HG02798 (cell line): ENCODE measurements around the gene DENND4B.

ENCODE experiments used
- ATAC-seq: cut with Tn5 transposase; IDR thresholded peaks from one replicate; pipeline ENCODE4 v1.9.1; 2021; ENCODE audit warnings: mild to moderate bottlenecking; ENCODE audit not compliant: unreplicated experiment, poor library complexity

Gene DENND4B

DNA sequence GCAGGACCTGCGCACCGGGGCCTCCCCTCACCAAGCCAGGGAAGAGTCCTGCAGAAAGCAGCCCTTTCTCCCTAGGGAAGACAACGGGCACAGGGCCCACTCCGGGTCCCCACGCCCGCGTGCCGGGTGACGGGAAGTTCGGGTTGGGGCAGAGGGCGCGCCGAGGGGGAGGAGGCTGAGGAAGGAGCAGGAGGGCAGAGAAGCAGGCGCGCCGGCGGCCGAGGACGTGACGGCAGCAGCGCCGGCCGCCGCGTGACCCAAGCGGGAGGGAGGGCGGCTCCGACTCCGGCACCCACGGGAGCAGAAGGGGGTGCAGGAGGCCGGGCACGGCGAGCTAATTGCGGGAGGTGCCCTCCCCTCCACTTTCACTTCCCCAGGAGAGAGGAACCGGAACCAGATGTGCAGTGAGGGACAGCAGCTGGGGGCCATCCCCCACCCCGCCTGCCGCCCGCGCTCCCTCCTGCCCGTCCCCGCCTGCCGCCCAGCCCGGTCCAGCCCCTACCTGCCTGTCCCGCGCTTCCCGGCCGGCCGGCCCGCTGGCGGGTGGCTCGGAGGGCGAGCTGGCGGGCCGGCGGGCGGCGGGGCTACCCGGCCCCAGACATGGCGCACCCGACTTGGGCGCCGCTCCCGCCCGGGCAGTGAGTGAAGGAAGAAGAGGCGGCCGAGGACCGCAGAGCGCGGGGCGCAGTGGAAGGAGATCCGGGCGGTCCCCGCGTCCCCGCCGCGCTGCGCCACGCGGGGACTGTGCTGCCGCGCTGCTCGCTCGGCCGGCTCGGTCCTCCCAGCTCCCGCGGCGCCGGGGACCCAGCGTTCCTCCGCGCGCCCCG lies 510 bp downstream of the DENND4B start:
- peak; percentile 77 for ATAC-seq

DNA sequence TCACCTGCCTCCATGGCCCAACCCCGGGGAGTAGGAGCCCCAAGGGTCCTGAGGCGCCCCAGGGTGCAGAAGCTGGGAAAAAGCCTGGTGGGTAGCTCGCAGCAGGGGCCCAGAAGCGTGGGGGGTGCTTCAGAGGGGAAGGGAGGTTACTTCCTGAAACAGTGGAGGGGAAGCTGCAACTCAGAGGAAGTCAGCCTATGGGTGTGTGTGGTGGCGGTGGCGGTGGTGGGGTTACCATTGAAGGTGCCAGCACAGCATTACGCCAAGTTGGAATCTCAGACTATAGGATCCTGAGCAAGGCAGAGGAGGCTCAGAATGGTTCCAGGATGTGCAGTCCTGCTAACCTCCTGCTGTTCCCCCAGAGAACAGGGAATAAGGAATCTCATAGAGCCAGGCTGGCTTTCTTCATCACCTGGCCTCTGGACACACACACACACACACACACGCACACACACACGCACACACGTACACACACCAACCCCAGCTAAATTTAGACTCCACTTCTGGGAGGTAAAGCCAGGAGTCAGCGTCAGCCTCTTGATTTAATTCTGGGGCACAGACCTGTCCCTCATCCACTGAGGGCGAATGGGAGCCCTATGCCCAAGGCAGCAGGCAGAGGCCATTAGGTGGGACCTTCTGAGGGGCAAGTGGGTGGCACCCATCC lies 1.3 kb downstream of the DENND4B start:
- no peak for ATAC-seq

DNA sequence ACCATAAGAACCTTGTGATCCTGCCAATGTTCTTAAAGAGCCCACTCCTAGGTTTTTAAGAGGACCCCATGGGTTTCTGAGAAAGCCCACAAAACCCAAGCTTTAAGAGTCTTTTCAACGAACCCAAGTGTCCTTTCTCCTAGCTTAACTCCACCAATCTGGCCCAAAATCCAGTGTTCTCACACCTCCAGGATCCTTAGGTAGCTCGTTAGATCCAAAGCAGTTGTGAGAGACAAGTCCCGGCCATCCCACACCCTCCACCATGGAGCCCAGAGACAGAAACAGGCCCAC lies 1.7 kb downstream of the DENND4B start:
- no peak for ATAC-seq

DNA sequence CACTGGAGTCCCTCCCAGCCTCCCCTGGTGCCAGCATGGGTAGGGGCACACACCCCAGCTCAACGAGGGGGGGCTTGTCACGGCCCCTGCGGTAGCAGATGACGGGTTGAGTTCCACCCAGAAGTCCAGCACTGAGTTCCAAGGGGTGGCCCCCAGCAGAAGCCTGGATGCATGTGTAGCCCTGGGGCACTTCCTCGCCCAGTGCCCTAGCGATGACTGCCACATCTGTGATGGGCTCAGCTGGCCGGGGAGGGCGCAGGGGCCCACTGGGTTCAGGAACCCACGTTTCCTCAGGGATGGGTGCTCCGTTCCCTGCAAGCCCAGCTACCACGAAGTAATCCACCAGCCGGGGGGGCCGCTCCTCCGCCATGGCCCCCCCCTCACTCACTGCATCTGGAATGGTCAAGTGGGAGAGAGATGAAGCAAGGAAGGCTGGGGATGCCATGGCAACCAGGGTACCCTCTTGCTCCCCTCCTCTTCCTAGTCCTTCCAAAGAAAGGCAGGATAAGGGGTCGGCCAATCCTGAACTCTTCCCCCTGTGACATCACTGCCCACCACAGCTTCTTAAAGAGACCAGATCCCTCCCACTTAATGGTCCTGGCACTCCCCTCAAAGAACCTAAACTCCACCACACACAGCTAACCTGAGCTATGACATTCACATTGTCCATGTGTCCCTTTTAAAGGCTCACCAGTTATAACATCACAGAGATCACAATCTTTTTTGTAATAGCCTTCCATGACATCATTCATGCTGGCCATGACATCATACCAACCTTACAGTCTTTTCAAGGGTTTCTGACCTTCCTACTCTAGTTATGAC lies 2.3 kb downstream of the DENND4B start:
- no peak for ATAC-seq

DNA sequence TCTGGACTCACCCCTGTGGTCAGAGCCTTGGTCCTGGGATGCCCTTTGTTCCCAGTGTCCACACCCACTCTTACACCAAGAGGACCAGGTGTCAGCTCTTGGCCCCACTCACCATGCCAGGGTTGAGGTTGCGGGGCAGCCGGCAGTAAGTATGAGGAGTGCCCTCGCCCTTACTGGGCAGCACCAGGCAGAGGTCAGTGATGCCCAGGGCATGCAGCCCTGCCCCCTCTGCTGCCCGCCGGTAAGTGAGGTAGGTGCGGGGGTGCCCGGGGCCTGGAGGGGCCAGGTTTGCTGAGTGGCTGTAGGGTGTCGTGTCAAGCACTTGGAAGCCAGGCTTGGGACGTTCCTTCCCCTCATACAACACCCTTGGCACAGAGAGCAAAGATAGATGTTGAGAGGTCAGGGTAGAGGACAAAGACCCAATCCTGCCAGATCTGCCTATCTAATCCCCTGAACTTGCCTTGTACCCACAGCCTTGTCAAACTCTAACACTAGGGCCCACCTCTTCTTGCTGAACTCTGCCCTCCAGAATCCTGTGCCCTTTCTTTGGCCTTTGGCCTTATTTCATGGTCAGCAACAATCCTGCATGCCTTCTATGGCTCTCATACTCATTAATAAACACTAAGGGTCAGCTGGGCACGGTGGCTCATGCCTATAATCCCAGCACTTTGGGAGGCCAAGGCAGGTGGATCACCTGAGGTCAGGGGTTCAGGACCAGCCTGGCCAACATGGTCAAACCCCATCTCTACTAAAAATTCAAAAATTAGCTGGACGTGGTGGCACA lies 3.6 kb downstream of the DENND4B start:
- no peak for ATAC-seq

DNA sequence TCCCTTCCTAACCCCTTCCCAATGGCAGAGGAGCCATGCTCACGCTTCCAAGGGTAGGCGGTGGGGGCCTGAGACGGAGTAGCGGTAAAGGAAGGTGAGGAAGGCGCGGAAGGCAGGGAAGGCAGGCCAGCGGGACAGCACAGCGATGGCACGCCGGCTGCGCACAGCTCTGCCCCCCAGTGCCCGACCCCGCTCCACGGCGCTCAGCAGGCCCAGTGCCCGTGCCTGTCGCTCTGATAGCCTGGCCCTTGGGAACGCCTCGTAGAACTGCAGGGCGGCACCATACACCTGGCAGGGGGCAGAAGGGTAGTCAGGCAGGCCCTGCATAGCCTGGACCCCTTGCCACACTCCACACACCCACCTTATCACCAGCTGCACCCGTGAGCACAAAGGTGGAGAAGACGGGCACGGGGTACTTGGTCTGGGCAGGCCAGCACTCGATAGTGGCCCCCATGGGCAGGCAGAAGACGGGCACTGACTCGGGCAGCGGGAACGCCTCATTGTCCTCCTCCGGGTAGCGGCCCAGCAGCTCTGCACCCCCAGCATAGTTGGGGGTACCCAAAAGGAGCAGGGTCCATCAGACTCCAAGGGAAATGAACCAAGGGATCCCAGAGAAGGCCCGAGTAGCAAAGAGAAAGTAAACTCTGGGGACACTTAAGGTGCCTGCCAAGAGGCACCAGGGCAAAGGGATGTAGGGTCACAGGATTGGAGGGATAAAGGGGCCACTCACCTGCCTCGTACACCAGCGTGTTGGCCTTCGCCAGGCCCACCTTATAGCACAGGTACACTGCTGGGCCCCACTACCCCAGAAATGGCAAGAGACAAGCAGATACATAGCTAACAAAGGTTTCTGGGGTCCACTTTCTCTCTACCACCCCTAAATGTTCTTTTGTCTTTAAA lies 4.4 kb downstream of the DENND4B start:
- no peak for ATAC-seq

DNA sequence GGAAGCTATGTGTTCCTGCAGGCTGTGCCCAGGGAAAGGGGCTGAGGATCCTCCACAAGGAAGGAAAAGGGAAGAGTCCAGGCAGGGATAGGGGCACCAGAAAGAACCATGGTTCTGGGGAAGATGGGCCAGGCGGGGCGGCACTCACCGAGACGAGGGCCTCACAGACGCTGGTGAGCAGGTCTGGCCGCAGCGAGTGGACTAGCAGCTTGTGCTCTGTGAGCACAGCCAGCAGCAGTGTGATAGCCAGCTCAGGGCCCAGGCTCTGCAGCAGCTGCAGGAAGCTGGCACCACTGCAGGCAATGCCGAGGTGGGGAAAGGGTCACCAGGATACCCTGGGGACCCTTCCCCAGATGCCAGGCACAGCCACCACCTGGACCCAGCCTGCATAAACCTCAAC lies 5.8 kb downstream of the DENND4B start:
- no peak for ATAC-seq

DNA sequence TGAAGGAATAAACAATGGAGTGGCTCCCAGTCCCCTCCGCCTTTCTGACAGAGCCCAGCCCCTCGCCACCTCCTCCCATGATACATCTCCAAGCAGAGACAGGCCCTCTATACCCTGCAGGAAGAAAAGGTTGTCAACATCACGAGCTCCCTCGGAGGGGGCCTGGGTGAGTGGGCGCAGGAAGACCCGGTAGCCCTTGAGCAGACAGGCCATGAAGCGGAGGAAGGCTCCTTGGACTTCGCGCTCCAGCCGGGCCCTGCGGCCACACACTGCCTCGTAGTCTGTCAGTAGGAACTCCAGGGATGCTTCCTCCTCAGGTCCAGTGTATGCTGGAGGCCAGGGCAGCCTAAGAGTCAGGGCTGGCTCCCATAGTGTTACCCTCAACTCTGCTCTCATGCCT lies 7.0 kb downstream of the DENND4B start:
- ATAC-seq = no peak

DNA sequence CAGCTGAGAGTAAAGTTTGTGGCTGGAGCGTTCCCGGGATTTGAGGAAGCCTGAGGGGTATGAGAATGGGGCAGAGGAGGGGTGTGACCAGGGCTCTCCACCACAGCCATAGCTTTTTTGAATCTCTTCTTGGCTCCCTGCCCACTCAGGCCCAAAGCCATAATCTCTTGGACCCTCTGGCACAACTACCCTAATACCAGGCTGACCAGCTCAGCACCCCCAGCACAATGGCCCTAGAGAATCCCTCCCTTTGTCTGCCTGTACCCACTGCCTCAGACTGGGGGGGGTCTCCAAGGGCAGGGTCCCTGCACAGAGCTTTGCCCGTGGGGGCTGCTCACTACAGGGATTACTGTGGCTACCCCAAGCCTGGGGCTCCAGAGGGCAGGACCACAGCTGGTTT lies 7.5 kb downstream of the DENND4B start:
- no peak for ATAC-seq

DNA sequence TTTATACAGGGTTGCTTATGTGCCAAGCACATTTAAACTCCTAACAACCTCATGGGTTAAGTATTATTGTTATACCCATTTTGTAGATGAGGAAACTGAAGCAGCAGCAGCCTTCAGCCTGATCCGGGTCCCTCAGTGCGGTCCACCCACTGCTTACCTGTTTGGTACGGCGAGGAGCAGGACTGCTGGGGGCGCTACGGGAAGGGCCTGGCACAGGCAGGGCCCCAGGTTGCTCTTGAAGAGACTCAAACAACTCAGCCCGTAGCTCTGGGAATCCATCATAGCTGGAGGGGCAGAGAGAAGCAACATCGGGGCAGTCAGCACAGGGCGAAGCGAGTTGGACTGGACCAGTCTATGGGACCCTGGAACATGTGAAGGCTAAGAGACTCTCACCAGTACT lies 9.2 kb downstream of the DENND4B start:
- ATAC-seq = no peak

DNA sequence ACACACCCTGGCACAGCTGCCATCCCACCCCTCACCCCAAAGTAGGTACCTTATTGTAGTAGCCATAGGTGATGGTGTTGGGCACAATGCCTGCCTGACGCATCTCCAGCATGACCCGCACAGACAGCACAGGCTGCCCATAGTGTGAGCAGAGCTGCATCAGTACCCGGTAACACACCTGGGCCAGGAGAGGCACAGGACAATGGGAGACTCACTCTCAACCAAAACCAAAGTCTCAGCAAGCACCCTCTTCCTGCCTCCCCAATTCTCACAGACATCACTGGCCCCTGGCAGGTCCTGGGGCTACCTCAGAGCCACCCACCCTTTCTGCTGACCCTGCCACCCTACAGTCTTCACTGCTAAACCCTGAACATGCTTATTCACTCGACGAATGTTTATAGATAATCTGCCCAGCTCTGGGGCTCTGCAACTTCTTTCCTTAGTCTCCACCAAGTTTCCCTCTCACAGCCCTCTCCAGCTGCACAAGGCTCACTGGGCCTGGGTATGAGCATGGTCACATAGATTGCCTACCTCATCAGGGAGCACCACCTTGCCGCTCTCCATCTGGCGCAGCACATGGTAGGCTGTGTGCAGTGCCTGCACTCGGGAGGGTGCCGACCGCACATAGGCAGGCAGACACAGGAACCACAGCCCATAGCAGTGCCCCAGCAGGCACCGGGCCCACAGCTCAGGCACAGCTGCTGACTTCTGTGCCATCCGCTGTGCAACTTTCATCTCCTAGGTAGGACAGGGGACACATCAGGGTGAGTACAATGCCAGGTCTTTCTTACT lies 10.3 kb downstream of the DENND4B start:
- no peak for ATAC-seq

DNA sequence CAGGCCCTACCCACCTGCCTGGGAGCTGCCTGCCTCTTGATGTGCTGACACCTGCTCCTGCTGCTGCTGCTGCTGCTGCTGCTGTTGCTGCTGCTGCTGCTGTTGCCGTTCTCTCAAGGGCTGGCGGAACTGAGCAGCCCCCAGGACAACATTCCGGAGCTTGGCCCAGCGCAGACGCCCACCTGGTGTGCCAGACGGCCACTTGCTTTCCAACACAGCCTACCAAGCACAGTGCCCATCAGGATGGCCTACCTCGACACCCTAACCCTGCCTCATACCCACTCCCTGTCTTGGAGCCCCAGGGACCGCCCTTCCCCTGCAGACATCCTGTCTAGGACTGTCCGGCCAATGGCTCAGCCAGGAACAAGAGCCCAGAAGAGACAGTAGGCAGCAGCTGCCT lies 11.8 kb downstream of the DENND4B start:
- no peak for ATAC-seq

DNA sequence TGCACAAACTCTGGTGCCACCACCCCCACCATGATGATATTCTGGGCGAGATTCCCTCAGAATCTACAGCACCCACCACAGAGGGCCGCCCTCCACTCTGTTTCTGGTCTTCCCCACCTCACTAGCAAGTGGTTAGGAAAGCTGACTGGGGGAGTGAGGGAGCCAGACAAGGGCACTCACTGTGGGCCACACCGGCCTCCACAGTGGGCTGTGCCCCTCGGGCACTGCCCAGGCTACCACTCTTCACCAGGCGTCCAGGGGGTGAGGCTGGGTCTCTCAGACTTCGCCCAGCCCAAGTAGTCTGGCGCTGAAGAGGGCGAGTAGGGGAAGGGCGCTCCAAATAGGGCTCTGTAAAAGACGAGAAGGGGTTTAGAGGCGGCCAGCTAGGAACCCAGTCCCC lies 12.6 kb downstream of the DENND4B start:
- no peak for ATAC-seq

DNA sequence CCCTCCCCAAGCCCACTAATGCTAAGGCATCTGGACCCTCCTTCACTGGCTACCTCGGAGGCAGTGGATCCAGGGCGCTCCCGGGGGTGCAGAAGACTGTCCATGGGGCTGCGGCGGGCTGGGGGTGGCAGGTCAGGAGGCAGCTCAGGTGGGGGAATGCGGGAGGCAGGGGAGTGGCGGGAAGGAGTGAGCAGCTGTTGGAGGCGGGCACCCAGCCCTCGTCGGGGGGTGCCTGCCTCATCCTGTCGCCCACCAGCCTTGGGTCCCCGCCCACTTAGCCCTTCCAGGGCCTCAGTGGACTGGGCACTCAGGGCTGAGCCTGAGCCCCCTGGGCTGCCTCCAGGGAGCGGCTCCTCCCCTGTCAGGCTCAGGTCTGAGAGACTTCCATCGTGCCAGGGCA lies 13.1 kb downstream of the DENND4B start:
- no peak for ATAC-seq

DNA sequence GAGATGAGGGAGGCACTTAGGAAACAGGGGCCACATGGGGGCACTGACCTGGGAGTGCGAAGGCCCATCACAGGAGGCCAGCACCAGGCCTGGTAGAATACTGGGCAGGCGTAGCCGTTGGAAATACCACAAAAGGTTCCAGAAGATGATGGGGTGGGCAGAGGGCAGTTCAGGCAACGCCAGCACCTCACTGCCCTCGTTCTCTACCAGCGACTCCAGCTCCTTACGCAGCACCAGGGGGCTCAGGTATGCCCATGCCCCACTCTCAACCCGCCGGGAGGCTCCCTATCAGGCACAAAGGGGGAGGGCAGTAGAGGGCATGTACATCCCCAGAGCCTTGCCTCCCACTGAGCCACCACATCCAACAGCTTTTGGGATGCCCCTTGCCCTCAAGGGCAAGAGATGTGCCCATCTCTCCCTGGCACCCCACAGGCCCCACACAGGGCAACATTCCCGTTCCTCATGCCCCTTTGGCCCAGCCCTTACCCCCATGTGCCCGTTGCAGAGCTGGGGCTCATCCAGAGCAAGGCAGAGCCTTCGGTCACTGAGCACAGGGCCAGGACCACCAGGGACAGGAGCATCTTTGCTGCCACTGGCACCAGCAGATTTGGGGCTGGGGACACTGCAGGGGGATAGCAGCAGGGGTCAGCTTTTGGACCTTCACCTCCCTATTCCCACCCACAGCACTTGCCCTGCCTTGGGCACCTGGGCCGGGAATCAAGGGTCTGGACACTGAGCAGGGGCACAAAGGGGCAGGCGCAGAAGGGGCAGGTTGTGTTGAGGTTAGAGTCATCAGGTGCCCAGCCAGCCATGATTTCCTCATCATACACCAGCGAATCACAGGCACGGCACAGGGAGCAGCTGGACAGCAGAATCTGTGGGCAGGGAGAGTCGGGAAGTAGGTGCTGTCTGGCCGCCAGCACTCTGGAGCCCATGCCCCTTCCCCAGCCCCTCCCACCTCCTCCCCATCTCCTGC lies 14.1 kb downstream of the DENND4B start:
- ATAC-seq = no peak

DNA sequence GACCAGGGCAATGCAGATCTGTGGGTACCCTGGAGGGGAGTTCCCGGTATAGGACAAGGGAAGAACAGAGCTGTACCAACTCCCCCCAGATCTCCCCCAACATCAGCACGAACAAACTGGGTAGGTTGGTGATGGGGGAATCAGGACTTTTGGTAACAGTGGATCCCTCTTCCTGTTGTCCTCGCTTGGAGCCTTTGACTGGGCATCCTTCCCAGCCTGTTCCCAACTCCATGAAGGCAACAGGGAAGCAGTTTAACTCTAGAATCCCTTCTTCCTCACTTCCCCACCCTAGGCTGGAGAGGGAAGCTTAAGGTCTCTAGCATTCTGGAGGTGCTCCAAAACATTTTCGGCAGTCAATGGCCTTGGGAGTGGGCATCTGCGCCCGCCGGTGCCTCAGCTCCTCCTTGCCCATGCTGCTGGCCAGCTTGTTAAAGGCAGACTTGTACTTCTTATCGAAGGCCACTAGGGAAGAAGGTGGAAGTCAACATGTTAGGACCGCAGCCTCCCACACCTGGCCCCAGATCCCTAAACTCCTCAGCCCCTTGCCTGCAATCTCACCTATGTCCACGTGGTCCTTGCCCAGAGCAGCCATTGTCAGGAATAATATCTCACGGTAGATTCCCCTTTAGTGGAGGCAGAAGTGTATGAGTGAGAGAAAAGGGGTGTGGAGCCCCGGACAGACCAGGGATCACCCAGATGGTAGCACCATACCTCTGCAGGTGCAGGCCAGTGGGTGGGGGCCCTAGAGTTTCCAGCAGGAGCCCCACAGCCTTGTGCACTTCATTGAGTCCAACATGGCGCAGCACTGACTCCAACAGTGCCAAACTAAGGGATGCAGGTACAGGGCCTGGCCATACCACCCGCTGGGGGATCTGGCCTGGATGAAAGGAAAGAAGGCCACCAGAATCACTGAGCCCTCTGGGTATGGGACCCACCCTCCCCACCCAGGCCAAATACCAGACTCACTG lies 16.3 kb downstream of the DENND4B start:
- ATAC-seq = no peak

DNA sequence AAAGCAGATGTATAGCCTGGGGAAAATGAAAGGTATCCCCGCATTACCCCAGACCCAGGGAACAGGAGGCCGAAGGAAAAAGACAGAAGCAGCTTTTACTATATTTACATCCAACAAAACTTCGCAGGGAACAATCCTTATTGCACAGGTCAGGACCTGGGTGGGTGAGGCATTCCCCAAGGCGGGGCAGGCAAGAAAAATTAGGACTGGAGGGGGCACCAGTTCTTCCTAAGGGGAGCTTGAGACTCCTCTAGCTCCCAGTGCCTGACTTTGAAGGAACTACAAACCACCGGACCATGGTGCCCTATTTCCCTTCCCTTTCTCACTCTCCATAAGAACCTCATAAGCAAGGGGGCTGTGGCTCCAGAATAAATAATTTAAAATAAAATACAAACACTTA lies 17.1 kb downstream of the DENND4B start:
- no peak for ATAC-seq
